GM12801 (cell line): ENCODE data around the gene EGFL7.

Source experiments
- CTCF ChIP-seq: IDR thresholded peaks from one replicate; pipeline ENCODE4 v1.5.1; 2011; ENCODE audit warnings: control low read depth; ENCODE audit not compliant: insufficient read length; ENCODE audit errors: extremely low read depth

EGFL7 gene

GRCh38 chr9:136626740-136627642, 35.7 kb upstream of the EGFL7 start:
- no peak for TF ChIP-seq CTCF

DNA sequence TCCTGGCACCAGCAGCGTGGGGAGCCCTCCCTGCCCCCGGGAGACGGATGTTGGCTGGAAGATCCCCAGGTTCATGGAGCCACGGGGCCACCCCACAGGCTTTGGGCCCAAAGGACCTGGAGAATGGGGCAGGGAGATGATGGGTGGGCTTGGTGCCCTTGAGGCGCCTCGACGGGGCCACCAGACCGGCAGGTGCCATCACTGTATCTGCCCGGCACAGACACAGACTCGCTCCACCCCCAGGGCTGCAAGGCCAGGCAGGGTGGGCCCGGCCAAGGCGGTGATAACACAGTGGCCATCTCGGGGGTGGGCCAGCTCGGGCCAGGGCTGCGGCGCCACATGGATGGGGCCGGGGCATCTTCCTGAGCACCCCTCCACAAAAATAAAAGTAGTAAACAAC, 35.0 kb upstream of the EGFL7 start:
- no peak for TF ChIP-seq CTCF

- no peak for TF ChIP-seq CTCF
Observed at GRCh38 chr9:136628268-136628667, 34.4 kb upstream of the EGFL7 start.

GRCh38 chr9:136629001-136629878, 33.5 kb upstream of the EGFL7 start:
- TF ChIP-seq CTCF, result no peak

GRCh38 chr9:136629879-136630661, 32.6 kb upstream of the EGFL7 start:
- no peak for TF ChIP-seq CTCF

- no peak for TF ChIP-seq CTCF
Observed at GRCh38 chr9:136630662-136630992, 32.1 kb upstream of the EGFL7 start.
